ENCODE data around the gene NR3C2.

NR3C2 gene

GRCh38 chr4:148255344-148255720, 186.9 kb downstream of the NR3C2 start:
- no peak for DNase-seq

DNA sequence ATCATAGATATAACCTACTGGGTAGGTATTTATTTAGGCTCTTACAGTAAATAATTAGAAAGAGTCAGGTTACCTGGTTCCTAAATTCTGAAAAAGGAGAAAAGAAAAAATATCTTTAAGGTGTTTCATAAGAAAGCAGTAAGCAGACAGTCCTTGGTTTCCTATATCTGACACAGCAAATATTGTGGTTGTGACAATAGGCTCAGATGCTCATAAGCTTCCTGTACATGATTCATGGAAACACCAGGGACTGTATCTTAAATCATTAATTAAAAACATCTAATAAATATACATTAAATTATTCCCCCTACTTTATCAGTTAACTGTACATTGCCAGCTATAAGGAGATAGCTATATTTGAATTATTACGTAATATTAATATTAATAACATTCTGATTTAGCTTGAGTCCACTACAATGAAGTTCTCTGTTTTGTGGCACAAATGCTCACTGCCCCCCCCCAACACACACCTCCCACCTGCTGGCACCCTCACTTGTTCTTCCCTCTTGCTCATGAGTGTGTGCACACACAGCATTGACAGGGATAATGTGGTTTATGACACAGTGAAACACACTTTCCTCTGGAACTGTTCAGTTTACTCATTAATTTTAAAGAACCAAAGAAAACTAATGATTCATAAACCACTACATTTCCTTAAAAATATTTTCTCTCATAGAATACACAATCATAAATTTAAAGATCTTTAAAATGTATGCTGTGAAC, 187.4 kb downstream of the NR3C2 start:
- DNase-seq, result no peak

DNA sequence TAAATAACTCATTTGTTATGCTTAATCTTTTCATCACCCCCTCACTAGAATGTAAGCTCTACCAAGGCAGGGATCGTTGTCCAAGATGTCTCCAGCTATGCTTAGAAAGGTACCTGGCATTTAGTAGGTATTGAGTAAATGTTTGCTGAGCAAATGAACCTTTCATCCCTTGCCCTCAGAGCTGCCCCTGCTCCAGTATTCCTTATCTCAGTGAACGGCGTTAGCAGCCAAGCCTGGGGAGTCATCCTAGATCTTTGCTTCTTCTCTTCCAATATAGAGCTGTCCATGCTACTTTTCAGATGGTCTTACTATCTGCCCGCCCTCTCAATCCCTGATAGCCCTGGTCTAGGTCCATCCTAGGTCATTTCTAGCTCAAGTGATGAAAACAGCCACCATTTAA, 188.4 kb downstream of the NR3C2 start:
- no peak for DNase-seq

GRCh38 chr4:148248824-148249223, 193.4 kb downstream of the NR3C2 start:
- DNase-seq, result no peak

DNA sequence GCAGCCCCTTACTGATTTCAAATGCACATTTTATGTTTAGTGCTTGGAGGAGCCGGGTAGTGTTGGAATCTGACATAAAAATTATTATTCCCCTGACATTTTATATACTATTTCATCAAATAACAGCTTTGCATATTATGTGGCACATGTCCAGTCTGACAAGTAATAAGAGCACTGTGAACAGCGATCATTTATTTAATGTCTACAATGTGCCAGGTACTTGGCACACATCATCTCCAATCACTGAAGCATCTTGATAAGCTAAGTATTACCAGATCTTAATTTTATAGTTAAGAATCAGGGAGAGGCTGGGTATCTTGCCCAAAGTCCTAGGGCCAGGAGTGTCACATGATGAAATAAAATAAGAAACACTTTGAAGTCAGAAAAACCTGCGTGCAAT, 197.2 kb downstream of the NR3C2 start:
- no peak for DNase-seq

DNA sequence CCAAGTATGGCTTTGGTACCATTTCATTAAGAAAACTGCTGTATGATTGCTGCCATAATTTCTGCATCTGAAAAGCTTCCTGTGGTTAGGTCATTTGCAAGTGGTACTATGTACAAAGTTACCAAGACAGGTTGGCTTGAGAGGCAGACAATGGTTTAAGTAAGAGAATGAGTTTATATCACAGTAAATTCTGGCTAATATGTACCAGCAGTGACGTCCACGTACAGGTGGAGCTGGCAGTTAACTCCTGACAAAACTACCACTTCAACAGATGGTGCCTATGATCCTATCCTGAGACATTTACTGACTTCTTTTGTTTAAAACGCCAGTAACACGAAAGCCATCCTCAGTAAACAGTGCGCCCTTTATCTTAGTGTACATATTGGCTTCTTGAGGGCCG, 198.4 kb downstream of the NR3C2 start:
- DNase-seq, result no peak

DNA sequence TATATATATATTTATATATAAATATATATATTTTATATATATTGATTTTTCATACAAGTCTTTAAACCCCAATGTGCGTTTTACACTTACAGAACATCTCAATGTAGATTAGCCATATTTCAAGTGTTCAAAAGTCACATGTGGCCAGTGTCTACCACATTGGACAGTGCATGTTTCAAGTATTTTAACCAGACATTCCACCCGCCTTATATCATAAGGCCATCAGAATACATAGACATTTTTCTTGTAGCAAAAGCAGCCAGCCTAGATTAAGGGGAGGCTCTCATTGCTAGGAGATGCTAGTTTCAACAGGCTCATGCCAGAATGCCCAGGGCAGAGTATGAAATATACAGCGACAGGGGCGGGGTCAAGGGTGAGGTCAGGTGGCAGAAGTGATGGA, 202.0 kb downstream of the NR3C2 start:
- DNase-seq, result peak; percentile 7

DNA sequence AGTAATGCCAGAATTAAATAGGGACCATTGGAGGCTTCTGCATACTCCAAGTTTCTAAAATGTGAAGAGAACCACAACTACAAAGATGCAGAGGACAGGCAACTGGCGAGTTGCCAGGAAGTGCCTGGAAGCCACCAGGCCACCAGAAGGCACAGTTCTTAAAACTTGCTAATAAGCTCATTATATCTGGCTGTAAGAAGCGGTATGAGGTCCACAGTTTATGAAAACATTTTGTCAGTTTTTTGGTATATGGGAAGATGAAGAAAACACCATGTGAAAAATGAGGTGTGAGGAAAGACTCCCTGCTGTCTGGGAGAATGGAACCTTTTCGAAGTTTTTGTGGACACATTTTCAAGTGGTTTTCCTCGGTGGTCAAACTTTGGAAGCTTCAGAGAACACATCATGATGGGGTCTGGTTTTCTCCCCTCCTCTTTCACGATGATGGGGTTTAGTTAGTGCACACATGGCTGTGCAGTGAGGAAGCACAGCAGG, 202.7 kb downstream of the NR3C2 start:
- no peak for DNase-seq

DNA sequence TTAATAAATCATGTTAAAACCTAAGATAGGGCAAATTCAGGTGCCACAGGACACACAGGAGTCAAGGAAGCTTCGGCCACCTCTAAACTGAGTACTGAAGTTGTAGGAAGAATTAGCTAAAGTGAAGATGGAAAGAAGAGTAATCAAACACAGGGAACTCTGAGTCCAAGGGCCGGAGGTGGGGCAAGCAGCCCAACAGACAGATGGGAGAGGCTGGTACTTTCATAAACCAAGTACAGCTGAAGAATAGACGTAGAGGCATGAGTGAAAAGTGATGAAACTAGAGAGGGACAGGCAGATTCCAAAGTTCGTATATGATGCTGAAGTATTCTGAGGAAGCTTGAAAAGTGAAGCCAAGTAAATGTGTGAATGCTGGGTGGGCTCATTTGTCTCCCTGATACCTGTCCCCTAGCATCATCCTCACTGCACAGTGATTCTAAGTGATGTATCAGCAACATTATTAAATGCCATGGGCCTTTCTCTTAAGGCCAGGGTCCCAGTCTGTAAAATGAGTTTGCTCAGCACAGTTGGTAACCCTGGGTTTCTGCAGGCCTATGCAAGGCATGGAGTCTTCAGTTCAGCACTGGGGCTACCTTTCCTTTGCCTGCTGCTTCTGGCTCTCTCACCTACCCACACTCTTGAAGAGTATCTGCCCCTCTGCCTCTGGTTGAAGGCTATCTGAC, 203.3 kb downstream of the NR3C2 start:
- DNase-seq, result no peak

DNA sequence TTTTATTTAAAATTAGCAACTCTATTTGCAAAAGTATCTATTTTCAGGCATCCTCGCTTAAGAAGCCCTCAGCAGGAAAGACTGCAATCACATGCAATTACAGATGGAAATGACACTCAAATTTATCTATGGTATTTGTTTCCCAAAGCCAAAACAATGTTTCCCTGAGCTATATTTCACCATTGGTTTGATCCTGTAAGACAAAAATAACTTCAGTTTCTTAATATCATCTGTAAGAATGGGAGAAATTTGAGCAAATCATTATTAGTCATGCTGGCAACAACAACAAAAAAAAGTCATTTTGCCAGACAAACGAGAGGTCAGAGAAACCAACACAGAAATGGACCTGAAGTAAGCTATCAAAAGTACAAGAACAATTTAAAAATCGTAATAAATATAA, 204.1 kb downstream of the NR3C2 start:
- DNase-seq, result no peak

DNA sequence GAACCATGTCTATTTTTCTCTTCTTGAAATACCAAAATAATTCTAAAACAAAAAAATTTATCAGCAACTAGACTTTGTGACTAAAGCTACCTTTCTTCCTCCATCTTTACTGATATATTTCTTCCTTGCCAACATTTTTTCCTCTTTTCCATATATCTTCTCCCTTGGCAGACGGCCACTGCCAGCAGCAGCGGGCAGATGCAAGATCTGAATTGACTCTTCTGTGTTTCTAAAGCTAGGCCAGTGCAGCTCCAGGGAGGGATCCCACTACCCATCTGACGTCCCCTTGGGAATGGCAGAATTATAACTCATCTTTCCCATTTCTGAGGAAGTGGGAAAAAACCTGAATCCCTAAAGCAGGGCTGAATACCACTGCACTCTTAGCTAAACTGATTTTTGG, 206.4 kb downstream of the NR3C2 start:
- no peak for DNase-seq

DNA sequence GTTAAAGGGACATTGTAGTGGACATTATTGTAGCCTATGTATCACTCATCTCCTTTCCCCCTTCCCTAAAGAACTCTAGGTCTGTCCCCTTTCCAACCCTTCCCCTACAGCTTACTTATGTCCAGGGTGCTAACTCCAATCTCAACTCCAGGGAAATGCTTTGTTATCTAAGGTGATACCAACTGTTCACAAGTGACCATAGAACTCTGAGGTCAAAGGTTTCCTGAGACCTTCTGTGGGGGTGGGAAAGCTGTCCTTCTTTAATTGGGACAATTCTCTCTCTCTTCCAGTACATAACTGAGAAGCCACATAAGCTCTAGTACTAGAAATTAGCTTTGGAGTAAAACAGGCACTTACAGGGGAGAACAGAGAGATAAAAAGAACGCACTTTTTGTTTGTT, 212.4 kb downstream of the NR3C2 start:
- DNase-seq, result no peak

GRCh38 chr4:148229028-148229427, 213.2 kb downstream of the NR3C2 start:
- no peak for DNase-seq

- DNase-seq, result no peak
These were observed 215.1 kb downstream of the NR3C2 start for GRCh38 chr4:148227147-148227546.

GRCh38 chr4:148226341-148226740, 215.9 kb downstream of the NR3C2 start:
- no peak for DNase-seq

- peak; percentile 42 for DNase-seq
These were observed 216.6 kb downstream of the NR3C2 start for GRCh38 chr4:148225639-148226038.

- DNase-seq, result no peak
These were observed 217.7 kb downstream of the NR3C2 start for GRCh38 chr4:148224476-148224875.

- no peak for DNase-seq
These were observed 219.1 kb downstream of the NR3C2 start for GRCh38 chr4:148222991-148223660.

GRCh38 chr4:148216866-148217814, 225.1 kb downstream of the NR3C2 start:
- no peak for DNase-seq

GRCh38 chr4:148216321-148216720, 225.9 kb downstream of the NR3C2 start:
- DNase-seq, result no peak

GRCh38 chr4:148215202-148215601, 227.0 kb downstream of the NR3C2 start:
- no peak for DNase-seq

GRCh38 chr4:148214529-148215166, 227.6 kb downstream of the NR3C2 start:
- no peak for DNase-seq
